Keratinocyte (primary cell): Measurements from ENCODE around the gene CKLF.
A peak's percentile ranks its signal among the peaks of the same experiment; 100 is the strongest.

Experiments
- EZH2 ChIP-seq: IDR thresholded peaks from one replicate; pipeline ENCODE4 v1.6.1; 2012; ENCODE audit warnings: inconsistent platforms, mild to moderate bottlenecking, low read length, moderate library complexity
- TF ChIP-seq, protein P1 (sequence below), 3 experiments: IDR thresholded peaks in 1 of 3; conservative IDR thresholded peaks in 1 of 3; optimal IDR thresholded peaks in 1 of 3; 2 replicates in 2 of 3; 3 replicates in 1 of 3; pipeline versions ENCODE3 to v1.5.1; 2011; ENCODE audit warnings: low read length in 3 of 3, mild to moderate bottlenecking in 3 of 3, moderate library complexity in 2 of 3, control low read depth in 1 of 3, inconsistent platforms in 1 of 3; ENCODE audit not compliant: insufficient read depth in 2 of 3; ENCODE audit errors: extremely low read depth in 1 of 3

- TF ChIP-seq, protein P1, sequence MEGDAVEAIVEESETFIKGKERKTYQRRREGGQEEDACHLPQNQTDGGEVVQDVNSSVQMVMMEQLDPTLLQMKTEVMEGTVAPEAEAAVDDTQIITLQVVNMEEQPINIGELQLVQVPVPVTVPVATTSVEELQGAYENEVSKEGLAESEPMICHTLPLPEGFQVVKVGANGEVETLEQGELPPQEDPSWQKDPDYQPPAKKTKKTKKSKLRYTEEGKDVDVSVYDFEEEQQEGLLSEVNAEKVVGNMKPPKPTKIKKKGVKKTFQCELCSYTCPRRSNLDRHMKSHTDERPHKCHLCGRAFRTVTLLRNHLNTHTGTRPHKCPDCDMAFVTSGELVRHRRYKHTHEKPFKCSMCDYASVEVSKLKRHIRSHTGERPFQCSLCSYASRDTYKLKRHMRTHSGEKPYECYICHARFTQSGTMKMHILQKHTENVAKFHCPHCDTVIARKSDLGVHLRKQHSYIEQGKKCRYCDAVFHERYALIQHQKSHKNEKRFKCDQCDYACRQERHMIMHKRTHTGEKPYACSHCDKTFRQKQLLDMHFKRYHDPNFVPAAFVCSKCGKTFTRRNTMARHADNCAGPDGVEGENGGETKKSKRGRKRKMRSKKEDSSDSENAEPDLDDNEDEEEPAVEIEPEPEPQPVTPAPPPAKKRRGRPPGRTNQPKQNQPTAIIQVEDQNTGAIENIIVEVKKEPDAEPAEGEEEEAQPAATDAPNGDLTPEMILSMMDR (optimal IDR thresholded peaks at IDR 0.05 in 1 of 3, IDR thresholded peaks at IDR 0.05 in 1 of 3, conservative IDR thresholded peaks at IDR 0.05 in 1 of 3; ENCODE audit: extremely low read depth in 1 of 3, insufficient read depth in 2 of 3, low read length in 3 of 3): peak; percentile 21 to 35 (median 28)
- TF ChIP-seq EZH2: no peak
Observed at GRCh38 chr16:66551348-66551759, 1.0 kb upstream of the CKLF start.
